Measurements from ENCODE around the gene ATP1B3.

GRCh38 chr3:141875374-141875892 lies 1.0 kb upstream of the ATP1B3 start:
- TF ChIP-seq TCF12 (IDR thresholded peaks at IDR 0.05) (peak; percentile 29; the same call in 1 of the 2 replicates), EZH2phosphoT487 (IDR thresholded peaks at IDR 0.05; ENCODE audit: borderline replicate concordance, low read depth) (no peak), EP300 (IDR thresholded peaks at IDR 0.05; ENCODE audit: borderline replicate concordance in 1 of 2, low read depth in 1 of 2, low read length in 1 of 2) (no peak), GATA2 (CRISPR knock-in tag; IDR thresholded peaks at IDR 0.05) (no peak), ELF1 (IDR thresholded peaks at IDR 0.05) (no peak), POLR2AphosphoS5 (IDR thresholded peaks at IDR 0.05; ENCODE audit: low read depth, low read length) (no peak)
- TF ChIP-seq, protein P1, sequence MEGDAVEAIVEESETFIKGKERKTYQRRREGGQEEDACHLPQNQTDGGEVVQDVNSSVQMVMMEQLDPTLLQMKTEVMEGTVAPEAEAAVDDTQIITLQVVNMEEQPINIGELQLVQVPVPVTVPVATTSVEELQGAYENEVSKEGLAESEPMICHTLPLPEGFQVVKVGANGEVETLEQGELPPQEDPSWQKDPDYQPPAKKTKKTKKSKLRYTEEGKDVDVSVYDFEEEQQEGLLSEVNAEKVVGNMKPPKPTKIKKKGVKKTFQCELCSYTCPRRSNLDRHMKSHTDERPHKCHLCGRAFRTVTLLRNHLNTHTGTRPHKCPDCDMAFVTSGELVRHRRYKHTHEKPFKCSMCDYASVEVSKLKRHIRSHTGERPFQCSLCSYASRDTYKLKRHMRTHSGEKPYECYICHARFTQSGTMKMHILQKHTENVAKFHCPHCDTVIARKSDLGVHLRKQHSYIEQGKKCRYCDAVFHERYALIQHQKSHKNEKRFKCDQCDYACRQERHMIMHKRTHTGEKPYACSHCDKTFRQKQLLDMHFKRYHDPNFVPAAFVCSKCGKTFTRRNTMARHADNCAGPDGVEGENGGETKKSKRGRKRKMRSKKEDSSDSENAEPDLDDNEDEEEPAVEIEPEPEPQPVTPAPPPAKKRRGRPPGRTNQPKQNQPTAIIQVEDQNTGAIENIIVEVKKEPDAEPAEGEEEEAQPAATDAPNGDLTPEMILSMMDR (IDR thresholded peaks at IDR 0.05), result peak; percentile 87

Data from SK-N-SH (cell line).